Stimulated activated CD8-positive, alpha-beta memory T cell treated with anti-CD3 and anti-CD28 coated beads, Interleukin-12 subunit alpha, Interleukin-12 subunit beta, amount 100 ng/mL, for 24 hours (primary cell): Measurements from ENCODE around the gene IBA57.

ENCODE experiments used
- DNase-seq: peaks from one replicate; pipeline ENCODE4 v3.0.0-alpha.2; 2020; ENCODE audit errors: extremely low read depth

IBA57 gene

DNA sequence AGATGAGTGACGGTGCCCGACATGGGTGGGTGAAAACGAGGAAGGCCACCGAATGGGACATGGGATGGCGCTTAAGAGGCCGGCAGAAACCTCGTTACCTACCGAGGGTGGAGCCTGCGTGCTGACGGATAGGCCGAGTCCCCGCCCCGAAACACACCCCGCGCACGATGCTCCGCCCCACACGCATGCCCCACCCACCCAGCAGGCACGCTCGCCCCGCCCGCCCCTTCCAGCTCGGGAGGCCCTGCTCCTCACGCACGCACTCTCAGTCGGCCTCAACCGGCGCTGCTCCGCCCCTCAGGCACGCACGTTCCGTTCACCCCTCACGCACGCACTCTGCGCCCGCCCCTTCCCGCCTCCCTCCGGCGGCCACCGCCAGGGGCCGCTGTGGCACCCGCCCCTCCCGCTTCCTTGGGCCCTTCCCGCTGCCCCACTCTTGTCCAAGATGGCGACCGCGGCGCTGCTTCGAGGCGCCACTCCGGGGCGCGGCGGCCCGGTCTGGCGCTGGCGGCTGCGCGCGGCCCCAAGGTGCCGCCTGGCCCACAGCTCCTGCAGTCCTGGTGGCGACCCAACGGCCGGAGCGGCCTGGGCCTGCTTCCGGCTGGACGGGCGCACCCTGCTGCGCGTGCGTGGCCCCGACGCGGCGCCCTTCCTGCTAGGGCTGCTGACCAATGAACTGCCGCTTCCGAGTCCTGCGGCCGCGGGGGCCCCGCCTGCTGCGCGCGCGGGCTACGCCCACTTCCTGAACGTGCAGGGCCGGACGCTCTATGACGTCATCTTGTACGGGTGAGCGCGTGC lies at the start of gene IBA57:
Gene IBA57 (plus strand): TSS at position 433 of the 798 bp plus-strand sequence. CDS start 13 bp downstream, at position 446.
- DNase-seq: peak; percentile 97

DNA sequence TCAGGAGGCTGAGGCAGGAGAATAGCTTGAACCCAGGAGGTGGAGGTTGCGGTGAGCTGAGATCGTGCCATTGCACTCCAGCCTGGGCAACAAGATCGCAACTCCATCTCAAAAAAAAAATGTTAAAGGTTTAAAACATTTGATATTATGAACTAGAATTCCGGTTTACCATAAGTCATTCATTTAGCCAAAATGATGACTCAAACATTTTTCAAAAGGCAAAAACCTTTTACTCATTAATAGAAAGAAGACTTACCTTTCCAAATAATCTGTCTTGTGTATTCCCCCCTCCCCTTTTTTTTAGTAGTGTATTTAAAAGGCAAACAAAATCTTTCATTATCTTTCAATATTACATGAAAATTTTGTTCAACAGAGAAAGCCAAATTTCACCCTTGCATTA lies 48.3 kb upstream of the IBA57 start:
- DNase-seq: no peak

DNA sequence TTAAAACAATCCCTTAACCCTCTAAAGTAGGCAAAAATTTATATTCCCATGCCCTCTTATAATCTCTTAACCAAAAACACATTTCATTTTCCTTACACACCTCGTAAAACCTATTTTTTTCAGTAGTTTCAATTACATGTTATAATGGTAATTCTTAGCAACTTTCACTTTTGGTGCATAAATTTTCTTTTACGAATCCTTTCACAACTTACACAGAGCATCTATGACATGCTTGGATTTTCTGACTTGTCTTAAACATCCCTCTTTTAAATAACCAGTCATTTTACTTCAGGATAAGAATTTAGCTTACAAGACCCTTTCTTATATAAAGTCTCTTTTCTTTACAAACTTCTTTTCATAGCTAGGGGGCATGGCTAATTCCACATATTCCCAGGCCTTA lies 47.6 kb upstream of the IBA57 start:
- no peak for DNase-seq

DNA sequence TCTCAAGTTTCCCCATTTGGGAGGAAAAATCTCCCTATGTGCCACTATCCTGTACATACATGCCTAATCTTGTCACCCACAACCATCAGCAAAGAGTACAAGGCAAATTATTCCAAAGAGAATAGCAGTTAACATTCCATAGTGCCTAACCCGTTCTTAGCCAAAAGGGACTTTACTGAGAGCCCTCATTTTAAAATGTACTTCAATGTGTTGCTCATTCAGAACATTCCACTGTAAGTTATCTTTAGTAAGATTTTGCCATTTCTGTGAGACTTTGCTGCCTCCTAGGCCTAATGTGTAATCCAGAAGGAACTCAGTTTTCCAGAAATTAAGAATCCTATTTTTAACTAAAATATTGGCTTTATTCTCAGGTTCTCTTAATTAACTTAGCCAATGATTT lies 45.3 kb upstream of the IBA57 start:
- DNase-seq: no peak

DNA sequence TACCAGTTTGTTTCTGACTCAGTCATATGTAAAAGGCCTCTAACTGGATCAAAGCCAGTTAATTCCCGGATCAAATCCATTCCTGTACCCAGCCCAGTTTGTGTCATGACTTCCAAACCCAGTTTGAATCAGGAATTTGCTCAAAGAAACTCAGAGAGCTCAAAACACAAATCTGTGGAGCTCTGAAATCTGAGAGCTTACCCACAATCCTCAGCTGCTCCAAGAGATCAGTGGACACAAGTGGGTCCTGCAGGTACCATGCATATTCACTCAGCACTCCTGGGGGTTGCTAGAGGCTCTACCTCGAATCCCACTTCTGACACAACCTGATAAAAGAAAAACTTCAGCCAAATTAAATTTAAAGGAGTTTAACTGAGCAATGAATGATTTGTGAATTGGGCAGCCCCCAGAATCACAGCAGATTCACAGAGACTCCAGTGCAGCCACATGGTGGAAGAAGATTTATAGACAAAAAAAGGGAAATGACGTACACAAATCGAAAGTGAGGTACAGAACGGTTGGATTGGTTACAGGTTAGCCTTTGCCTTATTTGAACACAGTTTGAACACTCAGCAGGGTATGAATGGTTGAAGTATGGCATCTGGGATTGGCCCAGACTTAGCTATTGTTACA lies 44.6 kb upstream of the IBA57 start:
- no peak for DNase-seq

DNA sequence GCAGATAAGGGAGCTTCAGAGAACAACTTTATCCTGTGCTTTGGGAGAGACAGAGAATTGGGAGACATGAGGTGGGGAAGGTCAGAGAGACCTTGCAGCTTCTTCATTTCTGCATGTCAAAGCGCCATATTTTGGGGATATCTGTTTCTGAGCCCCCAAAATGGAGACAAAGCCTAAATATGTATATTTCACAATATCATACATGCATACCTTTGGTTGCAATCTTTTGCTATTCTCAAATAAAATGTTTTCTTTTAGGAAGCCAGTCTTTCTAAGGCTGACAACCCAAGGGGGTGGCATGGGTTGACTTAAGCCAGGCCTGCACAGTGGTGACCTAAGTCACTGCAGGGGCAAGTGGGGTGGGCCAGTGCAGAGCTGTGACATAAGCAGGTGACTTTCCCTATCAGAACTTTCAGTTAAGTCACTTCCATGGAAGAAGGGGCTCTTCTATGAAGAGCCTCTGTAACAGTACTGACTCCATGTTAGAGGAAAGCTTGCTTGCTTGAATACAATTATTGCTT lies 42.6 kb upstream of the IBA57 start:
- no peak for DNase-seq

DNA sequence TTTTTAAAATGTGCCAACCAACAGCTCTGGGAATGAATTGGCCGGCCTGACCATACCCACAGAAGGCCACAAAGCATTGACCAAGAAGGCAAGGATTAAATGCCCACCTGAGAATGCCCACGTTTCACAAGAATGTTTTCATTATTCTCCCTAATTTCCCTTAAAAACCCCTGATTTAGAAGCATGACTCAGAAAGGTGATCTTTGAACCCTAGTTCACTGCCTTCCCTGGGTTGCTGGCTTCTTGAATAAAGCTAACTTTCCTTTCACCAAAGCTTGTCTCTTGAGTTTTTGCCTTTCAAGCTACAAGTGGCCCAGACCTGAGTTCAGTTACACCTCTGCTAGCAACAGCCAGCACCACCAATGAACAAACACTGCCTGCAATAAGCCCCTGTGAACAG lies 42.1 kb upstream of the IBA57 start:
- no peak for DNase-seq

DNA sequence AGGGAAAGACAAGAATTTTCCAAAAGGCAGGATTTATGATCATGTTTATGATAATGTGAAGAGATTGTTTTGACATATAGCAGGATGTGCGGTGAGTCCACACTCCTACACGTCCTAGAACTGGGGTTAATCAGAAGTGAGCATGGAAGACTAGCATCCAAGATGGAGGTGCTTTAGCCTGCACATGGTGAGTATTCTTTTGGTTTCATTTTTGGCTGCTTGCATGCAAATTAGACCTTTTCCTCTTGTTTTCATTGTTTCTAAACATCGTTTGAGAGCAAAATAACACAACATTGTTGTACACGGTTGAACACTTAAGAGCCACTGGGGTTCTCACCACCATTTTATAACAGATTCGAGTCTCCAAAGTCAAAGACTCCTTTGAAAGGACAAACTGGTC lies 40.4 kb upstream of the IBA57 start:
- DNase-seq: no peak

DNA sequence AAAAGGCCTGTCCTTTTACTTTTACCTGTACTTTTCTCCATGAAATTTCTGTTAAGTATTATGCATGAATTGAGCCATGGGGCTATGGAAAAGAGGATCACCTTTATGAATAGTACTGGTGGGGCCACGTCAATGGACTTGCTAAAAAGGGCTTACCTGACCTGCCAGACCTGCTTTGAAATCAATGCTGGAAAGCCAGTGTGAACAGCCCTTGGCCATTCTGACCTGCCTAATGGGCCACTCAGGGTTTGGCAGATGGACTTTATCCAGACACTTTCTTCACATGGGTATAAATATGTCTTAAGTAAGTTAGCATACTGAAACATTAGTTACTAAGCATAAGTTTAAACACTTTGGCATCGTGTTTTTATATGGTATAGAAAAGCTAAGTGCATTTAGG lies 33.8 kb upstream of the IBA57 start:
- no peak for DNase-seq

DNA sequence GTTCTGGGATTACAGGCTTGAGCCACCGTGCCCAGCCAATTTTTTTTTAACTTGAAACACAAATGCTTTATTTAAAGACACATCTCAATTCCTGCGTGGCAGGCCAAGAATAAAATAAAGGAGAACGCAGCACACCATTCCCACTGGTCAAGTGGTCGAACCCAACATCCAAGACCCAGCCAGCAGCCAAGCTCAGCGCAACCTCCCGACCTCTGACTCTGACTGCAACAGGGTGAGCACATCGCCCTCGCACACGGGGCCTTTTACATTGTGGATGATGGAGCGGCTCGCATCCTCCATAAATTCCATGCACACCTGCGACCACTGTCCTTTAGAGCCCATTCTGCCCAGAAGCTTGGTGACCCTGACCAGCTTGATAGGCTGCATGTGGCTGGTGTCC lies 31.0 kb upstream of the IBA57 start:
- DNase-seq: no peak

DNA sequence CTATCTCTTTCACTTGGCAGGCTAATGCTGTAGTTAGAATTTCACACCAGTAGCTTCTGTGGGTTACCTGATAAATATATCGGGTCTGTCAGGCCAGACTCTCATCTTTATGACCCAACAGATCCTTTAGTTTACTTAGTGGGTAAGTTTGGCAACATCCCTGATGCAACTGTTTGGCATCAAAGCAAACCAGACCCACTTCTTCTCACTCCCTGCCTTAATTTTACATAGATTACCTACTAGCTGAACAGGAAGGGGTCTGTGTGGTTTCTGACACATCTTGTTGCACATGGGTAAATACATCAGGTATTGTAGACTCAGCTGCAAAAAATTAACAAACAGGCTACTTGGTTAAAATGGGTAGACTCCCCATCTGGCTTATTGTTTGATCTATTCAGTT lies 28.7 kb upstream of the IBA57 start:
- DNase-seq: no peak

DNA sequence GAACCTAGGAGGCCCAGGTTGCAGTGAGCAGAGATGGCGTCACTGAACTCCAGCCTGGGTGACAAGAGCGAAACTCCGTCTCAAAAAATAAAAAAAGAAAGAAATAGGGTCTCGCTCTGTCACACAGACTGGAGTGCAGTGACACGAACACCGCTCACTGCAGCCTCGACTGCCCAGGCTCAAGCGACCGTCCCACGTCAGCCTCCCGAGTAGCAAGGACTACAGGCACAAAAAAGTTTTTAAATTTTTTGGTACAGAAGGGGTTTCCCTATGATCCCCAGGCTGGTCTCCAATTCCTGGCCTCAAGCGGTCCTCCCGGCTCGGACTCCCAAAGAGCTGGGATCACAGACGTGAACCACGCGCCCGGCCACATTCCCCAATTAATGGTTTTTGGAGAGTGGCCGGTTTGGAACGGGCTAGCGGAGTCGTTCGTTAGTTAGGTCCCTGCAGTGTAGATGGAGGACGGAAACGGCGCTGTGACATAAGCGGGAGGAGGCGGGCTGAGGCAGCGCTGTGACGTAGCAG lies 26.1 kb upstream of the IBA57 start:
- DNase-seq: no peak

DNA sequence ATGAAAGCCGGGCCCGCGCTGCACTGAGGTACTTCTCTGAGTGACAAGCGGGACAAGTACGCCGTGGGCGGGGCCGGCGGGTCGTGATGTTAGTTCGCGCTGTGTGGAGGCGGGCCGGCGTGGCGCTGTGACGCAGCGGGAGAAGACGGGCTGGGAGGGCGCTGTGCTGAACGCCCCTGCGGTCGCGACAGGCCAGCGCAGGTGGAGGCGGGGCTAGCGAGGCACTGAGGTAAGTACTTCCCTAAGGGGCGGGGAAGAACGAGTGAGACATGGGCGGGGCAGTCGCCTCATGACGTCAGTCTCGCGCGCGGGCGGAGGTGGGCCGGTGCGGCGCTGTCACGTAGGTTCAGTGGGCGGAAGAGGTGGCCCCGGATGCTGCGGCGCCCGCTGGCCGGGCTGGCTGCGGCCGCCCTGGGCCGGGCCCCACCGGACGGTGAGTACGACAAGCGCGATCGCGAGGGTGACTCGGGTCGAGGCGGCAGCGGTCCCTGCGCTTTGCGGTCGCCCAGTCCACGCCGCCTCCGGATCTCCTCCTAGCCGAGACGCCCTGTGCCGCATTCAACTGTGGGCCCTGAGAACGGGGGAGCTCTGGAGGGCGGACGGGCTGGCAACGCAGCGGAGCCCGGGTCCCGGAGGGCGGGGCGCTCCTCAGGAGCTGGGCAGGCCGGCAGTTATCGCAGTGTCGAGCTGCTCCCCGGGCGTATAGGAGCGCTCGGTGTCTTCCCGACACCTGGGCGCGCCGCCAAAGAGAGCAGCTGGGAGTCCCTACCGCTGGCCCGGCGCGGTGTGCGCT lies 25.5 kb upstream of the IBA57 start, which contains the start of gene GUK1:
Gene GUK1 (plus strand): TSS at position 349 of the 793 bp plus-strand sequence. CDS start 24 bp downstream, at position 373.
- DNase-seq: peak; percentile 100

DNA sequence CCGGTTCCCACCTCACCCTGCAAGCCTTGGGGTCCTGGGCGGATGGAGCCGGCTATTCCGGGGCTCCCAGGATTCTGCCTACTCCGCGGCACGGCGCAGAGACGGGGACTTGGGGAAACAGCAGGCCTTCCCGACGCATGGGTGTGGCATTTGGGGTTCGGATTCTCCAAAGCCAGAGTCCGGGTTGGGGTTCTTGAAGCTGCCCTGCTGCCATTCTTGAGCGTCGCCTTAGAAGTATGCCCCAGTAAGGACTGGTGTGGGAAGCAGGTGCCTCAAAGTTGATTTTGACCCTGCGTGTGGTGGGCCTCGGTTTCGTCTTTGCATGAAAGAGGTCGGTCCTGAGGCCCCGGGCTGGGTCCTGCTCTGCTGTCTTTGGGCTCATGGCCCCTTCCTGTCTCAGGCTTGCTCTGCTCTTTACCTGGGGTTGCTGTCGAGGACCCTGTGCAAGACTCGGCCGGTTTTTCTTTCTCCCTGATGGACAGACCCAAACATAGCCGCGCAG lies 24.8 kb upstream of the IBA57 start:
- no peak for DNase-seq

DNA sequence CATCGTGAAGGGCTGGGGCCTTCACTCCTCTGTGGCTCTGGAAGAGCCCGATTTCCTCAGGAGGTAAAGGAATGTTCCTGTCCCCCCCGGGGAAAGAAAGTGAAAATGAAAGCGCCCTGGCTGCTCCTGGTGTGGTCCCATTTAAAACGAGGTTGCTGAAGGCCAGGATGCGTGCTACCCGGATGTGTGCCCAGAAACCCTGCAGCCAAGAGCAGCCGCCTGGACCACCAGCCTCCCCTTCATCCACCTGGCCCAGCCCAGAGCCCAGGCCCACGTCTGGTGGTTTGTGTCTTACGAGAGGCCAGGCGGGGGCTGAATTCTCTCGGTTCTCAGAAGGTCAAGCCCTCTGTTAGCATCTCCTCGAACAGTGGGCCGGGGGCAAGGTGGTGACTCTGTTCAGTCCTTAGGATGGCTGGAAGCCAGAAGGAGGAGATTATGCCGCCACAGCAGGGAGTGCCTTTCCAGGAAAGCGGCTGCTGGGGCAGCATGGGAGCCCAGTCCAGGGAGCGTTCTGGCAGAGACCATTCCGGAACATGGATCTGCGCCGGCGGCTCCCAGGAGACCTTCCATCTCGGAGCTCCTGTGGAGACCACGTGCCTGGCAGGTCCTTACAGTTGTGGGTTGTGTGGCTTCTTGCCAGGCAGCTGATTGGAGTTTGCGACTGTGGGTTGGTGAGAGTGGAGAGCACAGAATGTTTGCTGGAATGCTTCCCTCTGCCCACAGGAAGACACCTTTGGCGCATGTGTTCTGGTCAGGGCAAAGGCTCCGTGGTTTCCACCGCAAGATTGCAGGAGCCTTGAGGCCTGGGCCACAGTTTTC lies 24.2 kb upstream of the IBA57 start:
- no peak for DNase-seq

DNA sequence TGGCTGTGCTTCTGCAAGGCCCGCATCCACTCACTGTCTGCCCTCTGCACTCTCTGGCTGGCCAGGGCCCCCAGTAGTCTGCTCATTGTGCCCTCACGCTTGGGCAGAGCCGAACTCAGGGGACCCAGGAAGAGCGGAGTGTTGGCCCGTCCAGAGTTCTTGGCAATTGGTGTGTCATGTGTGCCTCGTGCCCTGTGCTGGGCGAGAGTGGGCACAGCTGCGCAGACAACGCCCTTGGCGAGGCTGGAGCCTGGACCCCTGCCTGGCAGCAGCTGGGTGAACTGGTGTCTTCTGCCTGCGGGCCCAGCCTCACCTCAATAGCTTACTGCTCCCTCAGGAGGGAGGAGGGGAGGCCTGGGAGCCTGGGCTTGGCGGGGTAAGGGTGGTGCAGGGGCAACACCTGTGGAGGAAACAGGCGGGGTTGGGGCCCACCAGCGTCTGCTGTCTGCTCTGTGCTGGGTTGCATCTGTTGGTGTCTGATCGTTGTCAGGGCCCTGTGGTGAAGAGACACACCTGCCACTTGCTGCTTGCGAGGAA lies 23.4 kb upstream of the IBA57 start:
- DNase-seq: no peak

DNA sequence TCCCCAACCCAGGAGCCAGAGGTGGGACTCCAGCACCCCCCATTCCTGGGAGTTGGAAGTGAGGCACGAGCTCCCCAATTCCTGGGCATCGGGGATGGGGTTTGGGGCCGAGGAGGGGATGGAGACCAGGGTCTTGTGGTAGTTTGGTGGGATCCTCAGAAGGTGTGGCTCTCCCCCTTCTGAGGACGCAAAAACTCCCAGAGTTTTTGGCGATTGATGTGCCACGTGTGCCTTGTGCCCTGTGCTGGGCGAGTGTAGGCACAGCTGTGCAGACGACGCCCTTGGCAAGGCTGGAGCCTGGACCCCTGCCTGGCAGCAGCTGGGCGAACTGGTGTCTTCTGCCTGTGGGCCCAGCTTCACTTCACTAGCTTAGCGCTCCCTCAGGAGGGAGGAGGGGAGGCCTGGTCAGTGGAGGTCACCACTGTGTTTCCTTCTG lies 22.9 kb upstream of the IBA57 start:
- no peak for DNase-seq

DNA sequence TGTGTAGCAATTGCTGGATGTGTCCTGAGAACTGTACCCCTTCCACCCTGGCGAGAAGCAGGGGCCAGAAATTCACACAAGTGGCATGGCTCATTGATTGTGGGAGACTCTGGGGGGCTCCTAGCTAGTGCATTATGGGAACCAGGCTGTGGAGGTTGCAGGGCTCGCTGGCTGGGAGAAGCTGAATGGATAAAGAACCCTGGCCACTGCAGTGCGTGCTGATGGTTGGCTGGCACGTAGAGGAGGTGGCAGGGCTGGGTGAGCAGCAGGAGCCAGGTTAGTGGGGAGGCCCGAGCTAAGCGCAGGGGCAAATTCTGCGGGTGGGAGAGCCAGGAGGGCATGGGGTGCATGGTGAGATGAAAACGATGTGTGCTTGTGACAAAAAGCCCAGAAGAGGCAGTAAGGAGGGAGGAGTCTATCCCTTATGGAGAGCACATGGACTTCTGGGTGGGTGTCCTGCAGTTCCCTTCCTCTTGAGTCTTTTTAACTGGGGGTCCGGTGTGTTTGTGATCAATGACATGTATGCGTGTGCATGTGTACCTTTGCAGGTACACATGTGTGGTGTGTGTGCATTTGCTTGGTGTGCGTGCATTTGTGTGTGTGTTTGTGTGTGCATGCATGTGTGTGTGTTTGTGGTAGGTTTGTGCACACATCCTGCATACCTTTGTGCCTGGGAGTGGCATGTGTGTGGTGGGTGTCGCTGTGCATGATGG lies 22.0 kb upstream of the IBA57 start:
- no peak for DNase-seq

DNA sequence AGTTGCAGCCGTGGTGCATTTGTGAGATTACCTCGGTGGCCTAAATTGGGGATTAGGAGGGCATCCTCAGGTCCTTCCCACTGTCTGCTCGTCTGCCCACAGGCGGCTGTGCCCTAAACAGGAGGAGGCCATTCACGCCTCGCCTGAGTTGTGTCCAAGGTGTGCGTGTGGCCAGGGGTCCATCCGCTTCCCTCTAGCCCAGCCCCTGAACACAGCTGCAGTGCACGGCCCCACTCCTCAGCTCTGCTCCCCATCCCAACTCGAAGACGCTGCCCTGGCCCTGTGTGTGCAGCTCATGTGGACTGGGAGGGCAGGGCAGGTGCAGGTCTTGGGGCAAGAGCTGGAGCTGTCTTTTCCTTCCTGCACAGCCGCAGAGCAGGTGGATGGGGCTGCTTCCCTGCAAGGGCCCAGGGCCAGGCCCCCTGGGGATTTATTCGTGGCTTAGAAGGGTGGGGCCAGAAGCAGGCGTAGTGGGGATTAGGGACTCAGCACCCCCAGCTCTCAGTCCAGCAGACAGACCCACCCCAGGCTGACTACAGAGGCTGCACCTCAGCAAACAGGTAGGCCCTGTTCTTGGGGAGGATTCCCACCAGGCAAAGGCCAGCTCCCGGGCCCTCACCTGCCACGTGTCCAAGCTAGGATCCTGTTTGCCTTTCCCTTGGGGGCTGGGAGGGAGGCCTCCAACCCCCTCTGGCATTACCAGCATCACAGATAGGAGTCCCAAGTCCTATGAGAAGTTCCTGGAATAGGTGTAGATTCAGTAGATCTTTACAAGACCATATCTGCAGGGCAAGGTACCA lies 21.2 kb upstream of the IBA57 start:
- no peak for DNase-seq
